Omental fat pad (tissue), 4 donors: ENCODE results near the gene MACROD2. TPM values are rescaled to one million over a fixed set of nuclear protein-coding genes. Genes with fewer than 3 reads are reported as not detected.
A peak's percentile ranks its signal among the peaks of the same experiment; 100 is the strongest.

Experiments used
- ATAC-seq: fragments of 150-250 bp; one replicate; pipeline ENCODE4 v1.9.1; 2016; ENCODE audit warnings: mild to moderate bottlenecking, moderate library complexity; ENCODE audit not compliant: low FRiP score
- DNase-seq: peaks from one replicate; pipeline ENCODE4 v3.0.0-alpha.2; 2019; ENCODE audit warnings: low spot score
- CTCF ChIP-seq, 3 donors: fragments of 450-650 bp; IDR thresholded peaks; one replicate each; pipeline ENCODE4 v1.5.1; 2016 to 2017; ENCODE audit warnings: antibody characterized with exemption in 3 of 3, mild to moderate bottlenecking in 3 of 3, moderate library complexity in 2 of 3
- total RNA-seq, 4 donors: library from RNA; depleted of rRNA; stranded (reverse); fragments of >200 nt; gene quantifications; one replicate each; pipeline ENCODE4 v1.1.0, GENCODE V29; 2016

Gene MACROD2
- total RNA-seq, 4 donors from 2014 or later: 6.8 to 54.1 (median 7.4) TPM

GRCh38 chr20:15658295-15658694 lies 1663.0 kb downstream of the MACROD2 start:
- ATAC-seq (no peak), DNase-seq (no peak)
- no peak for TF ChIP-seq CTCF (IDR thresholded peaks at IDR 0.05)

GRCh38 chr20:15673206-15673605 lies 1677.9 kb downstream of the MACROD2 start:
- no peak for TF ChIP-seq CTCF (IDR thresholded peaks at IDR 0.05)
- ATAC-seq: peak; percentile 49

GRCh38 chr20:15674253-15675060 lies 1679.1 kb downstream of the MACROD2 start:
- ATAC-seq (no peak), DNase-seq (no peak)
- no peak for TF ChIP-seq CTCF (IDR thresholded peaks at IDR 0.05)

More at GRCh38 chr20:15673206-15673605, 1677.9 kb downstream of the MACROD2 start:
- DNase-seq: no peak

- DNase-seq: no peak
- no peak for ATAC-seq
- no peak for TF ChIP-seq CTCF (IDR thresholded peaks at IDR 0.05)
Observed at GRCh38 chr20:15675061-15675514, 1679.8 kb downstream of the MACROD2 start.

- no peak for ATAC-seq
- TF ChIP-seq CTCF (IDR thresholded peaks at IDR 0.05): no peak
- no peak for DNase-seq
Observed at GRCh38 chr20:15675813-15676484, 1680.6 kb downstream of the MACROD2 start.

GRCh38 chr20:15676815-15677214 lies 1681.5 kb downstream of the MACROD2 start:
- ATAC-seq (no peak), DNase-seq (no peak)
- TF ChIP-seq CTCF (IDR thresholded peaks at IDR 0.05): no peak
